NOMO-1 treated with DMSO at 0.1 percent for 48 hours (cell line): ENCODE results near the gene SPAAR.
"Not testable (repeated sequence)": the region's sequence is repeated elsewhere in the genome, so short reads cannot be mapped to it uniquely, and the experiment has no call there.

Experiments used
- DNase-seq: peaks from one replicate; lab custom pipeline; 2025; ENCODE audit not compliant: unreplicated experiment; lab: John Stamatoyannopoulos, UW

Gene SPAAR

DNA sequence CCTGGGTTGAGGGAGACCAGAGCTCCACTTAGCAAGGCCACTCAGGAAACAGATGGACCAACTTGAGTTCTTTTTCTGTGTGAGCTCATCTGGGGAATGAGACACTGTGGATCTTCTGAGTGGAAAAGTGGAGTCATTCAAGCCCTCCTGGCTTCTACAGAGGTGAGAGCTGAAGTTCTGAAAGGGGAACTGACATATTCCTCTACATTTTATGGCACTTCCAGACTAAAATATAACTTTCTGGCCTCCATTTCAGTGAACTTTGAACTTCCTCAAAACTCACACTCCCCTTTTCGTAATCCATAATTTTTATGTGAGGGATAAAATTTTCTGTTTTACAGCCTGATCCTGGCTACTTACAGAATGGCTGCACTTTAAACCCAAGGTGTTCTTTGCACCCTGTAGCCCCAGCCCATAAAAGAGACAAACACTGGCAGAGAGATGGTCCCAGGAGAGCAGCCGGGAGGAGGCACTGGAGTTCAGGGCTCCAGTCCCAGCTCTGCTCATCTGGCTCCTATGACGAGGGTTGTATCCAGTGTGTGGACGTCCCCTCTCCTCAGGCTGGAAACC, 10.8 kb downstream of the SPAAR start:
- DNase-seq = peak; percentile 88

DNA sequence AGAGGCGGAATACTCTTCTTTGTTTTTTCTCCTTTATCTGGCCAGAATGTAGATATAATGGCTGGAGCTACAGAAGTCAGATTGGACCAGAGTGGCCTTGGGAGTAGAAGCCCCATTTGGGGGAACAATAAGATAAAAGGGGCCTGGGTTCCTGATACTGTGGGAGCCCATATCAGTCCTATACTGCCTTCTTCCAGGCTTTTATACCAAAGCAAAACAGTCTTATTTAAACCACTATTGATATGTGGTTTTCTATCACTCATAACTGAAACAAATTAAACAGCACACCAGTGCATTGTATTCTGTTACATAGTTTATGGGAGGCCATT, 14.3 kb downstream of the SPAAR start:
- no peak for DNase-seq

DNA sequence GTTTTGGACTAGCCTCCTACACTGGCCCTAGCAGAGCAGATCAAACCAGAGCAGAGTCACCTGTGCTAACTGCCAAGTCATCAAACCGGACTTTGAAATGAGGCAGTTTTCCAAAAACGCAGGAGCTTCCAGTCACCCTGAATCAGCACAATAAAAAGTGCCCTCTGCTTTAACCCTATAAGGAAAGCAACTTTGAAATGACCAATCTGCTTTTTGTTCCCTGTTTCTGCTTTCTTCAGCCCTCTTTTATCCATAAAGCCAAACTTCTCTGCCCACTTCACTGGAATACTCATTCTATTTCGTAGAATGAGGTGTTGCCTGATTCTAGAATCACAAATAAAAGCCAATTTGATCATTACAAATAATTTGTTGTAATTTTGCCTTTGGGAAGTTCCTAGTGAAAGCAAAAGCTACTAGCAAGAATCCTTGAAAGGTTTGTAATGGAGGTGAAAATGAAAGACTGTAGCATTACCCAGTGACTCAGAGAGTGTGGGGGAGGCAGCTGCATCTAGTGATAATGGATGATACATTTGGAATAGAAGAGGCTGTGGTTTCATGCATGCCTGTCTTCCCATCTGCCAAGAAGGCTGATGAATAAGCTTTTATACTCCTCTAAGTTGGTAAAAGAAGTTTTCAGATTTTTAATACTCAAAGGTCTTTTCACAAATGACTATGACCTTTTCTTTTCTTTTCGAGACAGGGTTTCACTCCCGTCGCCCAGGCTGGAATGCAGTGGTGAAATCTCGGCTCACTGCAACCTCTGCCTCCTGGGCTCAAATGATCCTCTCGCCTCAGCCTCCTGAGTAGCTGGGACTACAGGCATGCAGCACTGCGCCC, 14.9 kb downstream of the SPAAR start:
- DNase-seq = peak; percentile 17

DNA sequence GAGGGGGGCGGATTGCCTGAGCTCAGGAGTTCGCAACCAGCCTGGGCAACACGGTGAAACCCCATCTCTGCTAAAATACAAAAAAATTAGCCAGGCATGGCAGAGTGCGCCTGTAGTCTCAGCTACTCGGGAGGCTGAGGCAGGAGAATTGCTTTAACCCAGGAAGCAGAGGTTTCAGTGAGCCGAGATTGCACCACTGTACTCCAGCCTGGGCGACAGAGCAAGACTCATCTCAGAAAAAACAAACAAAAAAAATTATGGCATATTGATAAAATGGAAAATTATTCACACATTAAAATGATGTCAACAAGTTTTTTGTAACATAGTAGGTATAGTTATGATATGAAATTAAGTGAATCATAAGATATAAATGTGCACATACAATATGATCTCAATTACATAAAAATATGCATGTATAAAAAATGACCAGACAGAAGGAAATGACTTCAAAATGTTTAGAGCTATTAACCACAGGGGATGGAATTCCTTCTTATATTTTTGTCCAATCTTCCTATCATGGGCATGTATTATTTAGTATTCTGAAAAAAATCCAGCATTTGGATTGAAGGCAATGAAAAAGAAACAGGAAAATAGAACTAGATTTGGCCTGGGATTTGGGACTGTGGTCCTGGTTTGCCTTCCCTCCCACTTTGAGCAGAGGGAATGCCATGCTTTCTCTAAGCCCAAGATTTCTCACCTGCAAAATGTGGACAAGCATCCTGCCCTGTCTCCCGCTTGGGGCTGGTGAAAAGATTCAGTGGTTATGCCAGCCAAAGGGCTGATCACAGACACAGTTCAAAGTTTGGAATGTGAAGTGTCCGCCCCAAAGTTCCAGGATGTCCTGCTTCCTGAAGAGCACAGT, 19.5 kb downstream of the SPAAR start:
- no peak for DNase-seq

DNA sequence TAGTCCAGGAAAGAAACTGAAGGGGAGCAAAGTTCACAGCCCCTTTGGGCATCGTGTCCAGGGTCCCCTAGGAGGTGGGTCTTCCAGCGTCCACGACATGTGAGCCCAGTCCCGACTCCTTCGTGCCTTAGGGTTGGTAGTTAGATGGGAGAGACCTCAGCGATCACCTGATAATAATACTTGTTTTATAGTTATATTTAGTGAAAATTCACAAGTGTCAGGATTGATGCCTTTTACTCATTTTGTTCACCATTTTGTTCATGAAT, 20.1 kb downstream of the SPAAR start:
- no peak for DNase-seq

DNA sequence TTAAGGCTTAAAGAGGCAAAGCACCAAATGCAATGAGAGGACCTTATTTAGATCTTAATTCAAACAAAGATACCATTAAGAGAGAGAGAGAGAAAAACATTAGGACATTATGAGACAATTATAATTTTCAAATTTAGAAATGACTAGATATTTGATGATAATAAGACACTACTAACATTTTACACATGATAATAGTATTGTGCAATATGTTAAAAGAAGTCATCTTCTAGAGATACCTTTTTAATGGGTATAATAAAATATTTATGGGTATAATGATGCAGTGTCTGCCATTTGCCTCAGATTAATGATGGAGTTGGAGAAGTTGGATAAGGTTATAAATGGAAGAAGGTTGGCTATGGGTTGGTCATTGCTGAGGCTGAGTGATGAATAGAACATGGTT, 21.2 kb downstream of the SPAAR start:
- no peak for DNase-seq

DNA sequence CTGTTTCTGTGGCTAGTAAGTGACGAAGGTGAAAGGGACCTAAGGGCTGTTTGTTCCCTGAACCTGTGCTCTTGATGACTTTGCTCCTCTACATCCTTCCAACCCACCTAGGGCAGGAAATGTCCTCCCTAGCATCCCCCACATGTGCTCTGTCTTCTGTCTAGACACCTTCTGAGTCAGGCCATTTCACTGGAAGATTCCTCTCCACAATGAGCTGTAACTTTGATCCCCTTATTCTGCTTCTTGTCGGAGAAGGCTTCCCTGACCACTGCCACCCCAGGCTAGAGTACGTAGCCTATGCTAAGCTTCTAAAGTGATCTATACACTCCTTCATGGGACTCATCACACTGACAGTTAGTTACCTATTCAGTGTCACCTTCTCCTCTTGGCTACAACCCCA, 21.7 kb downstream of the SPAAR start:
- no peak for DNase-seq

DNA sequence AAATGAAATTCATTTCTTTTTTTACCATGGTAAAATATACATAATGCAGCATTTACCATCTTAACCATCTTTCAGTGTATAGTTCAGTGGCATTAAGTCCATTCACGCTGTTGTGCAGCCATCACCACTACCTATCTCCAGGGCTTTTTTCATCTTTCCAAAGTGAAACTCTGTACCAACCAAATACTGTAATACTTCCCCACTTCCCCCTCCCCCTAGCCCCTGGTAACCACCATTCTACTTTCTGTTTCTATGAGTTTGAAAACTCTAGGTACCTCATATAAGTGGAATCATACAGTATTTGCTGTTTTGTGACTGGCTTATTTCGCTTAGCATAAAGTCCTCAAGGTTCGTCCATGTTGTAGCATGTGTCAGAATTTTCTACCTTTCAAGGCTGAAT, 23.4 kb downstream of the SPAAR start:
- peak; percentile 79 for DNase-seq

DNA sequence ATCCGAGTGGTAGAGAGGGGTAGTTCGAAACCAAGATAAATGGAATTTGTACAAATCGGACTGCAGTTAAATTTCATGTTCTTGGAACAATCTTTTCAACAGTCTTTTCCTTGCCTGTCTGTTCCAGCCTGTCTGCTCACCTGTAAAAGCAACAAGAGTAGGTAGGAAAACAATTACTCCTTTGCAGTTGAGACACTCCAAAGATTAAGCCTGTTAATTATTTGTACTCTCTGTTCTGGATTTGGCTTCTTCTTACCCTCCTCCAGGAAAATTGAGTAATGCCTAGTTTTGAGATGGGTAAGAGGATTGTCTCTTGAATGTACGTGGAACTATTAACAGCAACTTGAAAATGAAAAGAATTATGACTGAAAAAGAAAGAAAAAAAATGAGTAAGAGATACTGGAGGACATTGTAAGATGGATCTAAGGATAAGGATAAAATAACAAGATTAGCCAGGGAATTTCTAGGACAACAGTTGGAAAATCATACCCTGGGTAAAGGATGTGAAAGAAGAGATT, 24.3 kb downstream of the SPAAR start:
- no peak for DNase-seq

DNA sequence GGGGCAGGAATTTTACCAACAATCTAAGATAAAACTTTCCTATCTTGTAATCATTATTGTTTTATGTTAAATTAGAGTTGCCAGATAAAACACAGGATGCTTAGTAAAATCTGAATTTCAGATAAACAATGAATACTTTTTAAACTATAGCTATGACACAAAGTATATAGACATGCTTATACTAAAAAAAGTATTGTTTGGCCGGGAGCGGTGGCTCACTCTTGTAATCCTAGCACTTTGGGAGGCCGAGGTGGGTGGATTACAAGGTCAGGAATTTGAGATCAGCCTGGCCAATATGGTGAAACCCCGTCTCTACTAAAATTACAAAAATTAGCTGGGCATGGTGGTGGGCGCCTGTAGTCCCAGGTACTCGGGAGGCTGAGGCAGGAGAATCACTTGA, 24.8 kb downstream of the SPAAR start:
- not testable (repeated sequence) for DNase-seq

DNA sequence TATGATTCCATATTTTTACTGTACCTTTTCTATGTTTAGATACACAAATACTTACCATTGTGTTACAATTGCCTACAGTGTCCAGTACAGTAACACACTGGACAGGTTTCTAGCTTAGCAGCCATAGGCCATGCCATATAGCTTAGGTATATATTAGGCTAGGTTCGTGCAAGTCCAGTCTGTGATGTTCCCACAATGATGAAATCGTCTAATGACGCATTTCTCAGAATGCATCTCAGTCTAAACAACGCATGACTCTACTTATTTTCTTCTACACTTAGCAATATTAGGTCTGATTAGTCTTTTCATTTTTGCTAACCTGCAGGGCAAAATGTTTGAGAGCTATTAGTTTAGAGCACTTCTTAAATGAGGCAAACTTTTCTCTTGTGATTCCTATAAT, 26.0 kb downstream of the SPAAR start:
- DNase-seq = no peak

DNA sequence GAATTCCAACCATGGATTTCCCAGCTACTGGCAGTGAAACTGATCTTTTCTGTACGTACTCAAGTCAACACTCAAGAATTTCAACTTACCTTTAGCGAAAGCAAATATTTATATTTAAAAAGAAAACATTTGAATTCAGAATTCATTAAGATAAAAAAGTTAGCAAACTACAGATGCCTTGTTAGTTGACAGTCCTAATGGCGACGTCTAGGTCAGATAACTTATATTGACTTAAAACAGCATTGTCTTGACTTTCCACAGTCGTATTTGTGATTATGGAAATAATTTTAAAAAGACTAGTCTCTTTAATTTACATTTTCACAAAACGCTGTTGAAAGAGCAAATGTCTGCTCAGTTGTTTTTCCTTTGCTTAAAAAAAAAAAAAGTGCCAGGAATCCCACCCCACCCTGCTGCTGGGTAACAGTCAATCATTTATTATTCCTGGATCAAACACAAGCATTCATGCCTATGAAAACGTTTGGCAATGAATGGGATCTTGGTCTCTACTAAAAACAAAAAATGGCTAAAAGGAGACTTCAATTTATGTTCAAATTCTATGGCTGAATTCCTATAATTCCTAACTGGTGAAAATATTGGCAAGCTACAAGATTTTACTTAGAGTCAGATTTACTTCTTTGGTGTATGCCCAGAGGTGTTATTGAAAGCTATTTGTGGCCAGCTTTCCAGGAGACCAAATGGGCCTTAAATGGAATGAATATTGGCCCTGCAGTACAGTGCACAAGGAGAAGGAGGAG, 26.6 kb downstream of the SPAAR start:
- DNase-seq = no peak

DNA sequence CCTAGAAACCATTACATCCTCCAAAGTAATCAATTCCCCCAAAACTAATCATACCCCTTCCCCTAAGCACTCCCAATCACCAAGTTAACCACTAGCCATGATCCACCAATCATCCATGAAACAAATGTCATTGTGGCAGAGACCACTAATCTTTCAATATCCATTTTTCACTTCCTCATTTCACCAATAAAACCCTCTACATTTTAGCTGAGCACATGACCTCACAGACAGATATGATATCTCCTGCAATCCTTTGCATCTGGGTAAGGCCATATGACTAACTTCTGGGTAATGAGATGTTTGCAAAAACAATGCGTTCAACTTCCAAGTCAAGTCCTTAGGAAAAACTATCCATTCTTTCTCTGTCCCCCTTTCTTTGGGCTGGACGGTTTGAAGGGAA, 27.9 kb downstream of the SPAAR start:
- DNase-seq = peak; percentile 95

DNA sequence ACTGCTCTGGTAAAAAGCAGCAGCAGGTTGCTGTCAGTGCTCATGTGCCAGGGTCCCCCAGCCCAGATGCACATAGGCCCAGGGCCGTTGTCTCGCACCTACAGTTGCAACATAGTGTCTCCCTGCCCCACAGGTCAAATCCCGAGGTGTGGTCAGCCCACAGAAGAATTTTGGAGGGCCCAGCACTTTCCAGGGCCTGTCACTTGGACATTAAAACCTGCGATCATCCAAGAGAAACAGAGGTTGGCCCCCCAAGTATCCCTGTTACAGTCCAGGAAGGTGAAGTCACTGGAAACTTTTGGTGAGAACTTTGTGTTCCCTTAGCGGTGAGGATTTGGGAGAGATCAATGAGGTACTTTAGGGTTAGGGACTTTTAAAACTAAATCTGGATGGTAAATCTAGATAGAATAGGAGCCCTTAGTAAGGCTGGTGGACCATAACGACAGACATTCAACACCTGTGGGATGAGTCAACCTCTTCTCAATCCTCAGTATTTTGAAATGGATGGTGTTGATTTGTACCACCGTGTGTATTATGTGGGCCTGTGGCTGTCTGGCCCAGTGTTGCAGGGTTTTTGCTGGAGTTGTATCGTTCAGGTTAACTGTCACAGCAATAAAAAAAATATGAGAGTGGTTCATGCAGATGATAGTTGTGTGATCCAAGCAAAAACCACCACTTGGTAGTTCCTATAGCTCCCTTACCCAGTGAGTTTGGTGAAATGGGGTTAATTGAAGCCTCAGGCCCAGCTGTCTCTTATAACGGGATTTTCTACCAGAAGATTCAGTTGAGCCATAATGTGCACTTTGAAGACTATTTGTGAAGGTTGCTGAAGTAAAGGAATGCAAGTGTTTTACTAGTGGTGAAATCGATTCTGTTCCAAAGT, 29.4 kb downstream of the SPAAR start:
- no peak for DNase-seq

DNA sequence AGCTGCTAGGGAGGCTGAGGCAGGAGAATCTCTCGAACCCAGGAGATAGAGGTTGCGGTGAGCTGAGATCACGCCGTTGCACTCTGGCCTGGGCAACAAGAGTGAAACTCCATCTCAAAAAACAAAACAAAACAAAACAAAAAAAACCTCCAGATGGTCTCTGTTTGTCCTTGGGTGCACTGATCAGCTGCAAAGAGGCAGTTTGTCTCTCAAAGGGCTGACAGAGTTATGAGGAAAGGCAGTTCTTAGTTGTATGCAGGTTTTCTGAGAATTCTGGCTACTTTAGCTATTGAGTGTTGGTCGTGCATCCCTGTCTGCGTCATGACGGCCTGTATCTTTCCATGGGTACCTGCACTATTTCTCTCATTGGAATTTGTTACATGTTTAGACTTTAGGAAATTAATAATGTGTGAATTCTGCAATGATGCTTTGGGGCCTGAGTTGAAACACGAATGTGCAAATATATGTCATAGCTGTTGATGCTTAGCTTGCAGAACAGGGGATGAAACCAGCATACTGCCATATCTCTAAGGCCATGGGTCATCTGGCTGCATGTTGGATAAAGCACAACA, 30.5 kb downstream of the SPAAR start:
- no peak for DNase-seq

DNA sequence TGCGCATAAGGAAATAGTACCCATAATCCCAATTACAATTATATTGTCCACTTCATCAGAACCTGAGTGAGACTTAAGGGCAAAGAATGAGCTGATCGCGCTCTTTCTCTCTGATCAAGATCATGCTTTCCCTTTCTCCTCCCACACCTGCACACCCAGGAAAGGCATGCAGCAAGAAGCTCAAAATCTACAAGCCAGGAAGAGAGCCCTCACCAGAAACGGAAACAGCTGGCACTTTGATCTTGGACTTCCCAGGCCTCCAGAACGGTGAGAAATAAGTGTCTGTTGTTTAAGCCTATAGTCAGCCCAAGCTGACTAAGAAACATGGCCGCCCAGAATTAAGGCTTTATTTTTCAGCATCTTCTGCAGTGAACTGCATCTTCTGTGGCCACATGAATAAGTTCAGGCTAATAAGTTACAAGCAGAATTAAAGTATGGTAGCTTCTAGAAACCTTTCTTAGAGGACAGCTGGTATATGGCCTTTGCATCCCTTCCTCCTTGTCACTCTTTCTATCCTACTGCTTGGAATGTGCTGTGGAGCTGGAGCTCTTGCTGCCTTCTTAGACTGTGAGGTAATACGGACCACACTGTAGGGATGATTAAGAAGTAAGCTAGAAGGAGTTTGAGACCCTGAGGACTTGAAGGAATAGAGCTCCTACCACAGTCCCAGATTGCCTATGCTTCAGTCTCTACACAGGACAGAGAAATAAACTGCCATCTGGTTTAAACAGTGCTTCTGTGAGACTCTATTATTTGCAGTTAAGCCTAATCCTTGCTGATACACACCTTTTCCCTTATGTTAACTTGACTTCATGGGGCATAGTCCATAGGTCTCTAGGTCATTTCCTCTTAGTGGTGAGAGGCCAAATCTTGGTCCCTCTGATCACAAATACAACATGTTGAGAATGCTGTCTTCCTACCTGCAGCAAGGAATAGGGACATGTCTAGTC, 31.4 kb downstream of the SPAAR start:
- no peak for DNase-seq

DNA sequence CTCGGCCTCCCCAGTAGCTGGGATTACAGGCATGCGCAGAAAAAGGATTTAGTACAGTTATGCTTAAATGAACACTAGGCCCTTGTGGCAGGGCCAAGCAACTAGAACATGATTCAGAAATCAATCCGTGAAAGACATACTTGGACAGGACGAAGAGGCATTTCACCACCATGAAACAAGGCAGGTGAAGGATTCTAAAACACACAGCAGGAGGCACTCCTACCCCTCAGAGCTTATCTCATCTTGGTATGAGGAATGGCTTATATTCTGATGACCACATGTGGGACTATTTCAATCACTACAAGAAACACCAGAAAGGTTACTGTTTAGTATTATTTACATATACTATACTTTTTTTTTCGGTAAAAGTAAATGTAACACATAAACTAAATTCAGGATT, 33.0 kb downstream of the SPAAR start:
- no peak for DNase-seq

DNA sequence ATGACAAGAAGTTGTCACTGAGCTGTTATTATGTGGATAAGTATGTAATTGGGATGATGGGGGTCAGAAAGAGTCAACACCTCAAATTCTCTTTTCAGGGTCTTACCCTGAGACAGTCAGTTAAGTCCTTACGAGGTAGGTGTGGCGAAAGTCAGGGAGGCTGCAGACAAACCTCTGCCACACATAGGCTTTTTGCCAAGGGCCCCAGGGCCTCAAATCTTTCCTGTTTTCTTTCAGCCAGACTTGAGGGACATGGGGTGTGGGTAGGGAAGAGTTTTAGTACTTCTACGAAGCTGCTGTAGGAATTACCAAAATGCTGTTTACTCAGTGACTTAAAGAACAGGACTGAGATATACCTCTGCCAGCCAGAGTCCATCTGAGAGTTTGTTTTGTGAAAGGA, 34.9 kb downstream of the SPAAR start:
- DNase-seq = no peak

DNA sequence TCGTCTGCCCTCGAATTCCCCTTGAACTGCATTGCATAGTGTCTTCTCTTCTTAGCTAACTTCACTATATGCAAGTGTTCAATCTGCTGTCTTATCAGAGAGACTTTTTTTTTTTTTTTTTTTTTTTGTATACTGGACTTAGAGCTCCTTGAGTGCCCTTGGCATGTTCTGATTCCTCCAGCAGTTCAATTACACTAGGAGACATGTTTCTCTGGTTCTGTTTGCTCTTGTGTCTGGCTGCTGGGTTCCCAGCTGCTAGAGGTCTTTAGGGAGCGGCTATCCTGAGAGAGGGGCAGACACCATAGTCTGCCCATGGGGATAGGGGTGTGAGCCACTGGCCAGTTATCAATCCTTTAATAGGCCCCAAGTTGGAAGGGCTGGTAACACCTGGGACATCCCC, 35.6 kb downstream of the SPAAR start:
- no peak for DNase-seq
